H9 (cell line): ENCODE data around the gene RAB7B. TPM values are rescaled to one million over a fixed set of nuclear protein-coding genes. Genes with fewer than 3 reads are reported as not detected.

Experiments used
- DNase-seq: peaks from one replicate; pipeline ENCODE4 v3.0.0-alpha.2; 2017
- H2AFZ ChIP-seq: one replicate; pipeline ENCODE4 v1.6.1; 2013; ENCODE audit warnings: mild to moderate bottlenecking, low read length, control low read depth, moderate library complexity
- H2AK5ac ChIP-seq: 2 replicates; pipeline ENCODE4 v1.6.1; 2013; ENCODE audit warnings: low read length, control low read depth, mixed read lengths; ENCODE audit not compliant: insufficient read length
- H2BK120ac ChIP-seq: one replicate; pipeline ENCODE4 v1.6.1; 2013; ENCODE audit warnings: low read depth, mild to moderate bottlenecking, low read length, control low read depth, inconsistent platforms; ENCODE audit not compliant: poor library complexity, severe bottlenecking
- H2BK12ac ChIP-seq: 2 replicates; pipeline ENCODE4 v1.6.1; 2013; ENCODE audit warnings: low read length, control low read depth, mixed read lengths, low read depth; ENCODE audit not compliant: insufficient read length
- H2BK15ac ChIP-seq: 2 replicates; pipeline ENCODE4 v1.6.1; 2013; ENCODE audit warnings: low read depth, low read length, control low read depth
- H2BK20ac ChIP-seq: one replicate; pipeline ENCODE4 v1.6.1; 2013; ENCODE audit warnings: low read depth, mild to moderate bottlenecking, low read length, control low read depth, inconsistent platforms; ENCODE audit not compliant: poor library complexity, severe bottlenecking
- H2BK5ac ChIP-seq: 2 replicates; pipeline ENCODE4 v1.6.1; 2013; ENCODE audit warnings: low read length, control low read depth, mixed read lengths; ENCODE audit not compliant: insufficient read length
- H3K14ac ChIP-seq: 2 replicates; pipeline ENCODE4 v1.6.1; 2013; ENCODE audit warnings: low read length, control low read depth; ENCODE audit not compliant: insufficient read depth
- H3K18ac ChIP-seq: 2 replicates; pipeline ENCODE4 v1.6.1; 2013; ENCODE audit warnings: low read depth, mild to moderate bottlenecking, mixed read lengths, low read length, control low read depth; ENCODE audit not compliant: insufficient read length
- H3K23ac ChIP-seq: 2 replicates; pipeline ENCODE4 v1.6.1; 2013; ENCODE audit warnings: low read length, control low read depth, mixed read lengths, low read depth; ENCODE audit not compliant: insufficient read length
- H3K23me2 ChIP-seq: 2 replicates; pipeline ENCODE4 v1.6.1; 2013; ENCODE audit warnings: low read depth, mild to moderate bottlenecking, mixed read lengths, low read length, control low read depth; ENCODE audit not compliant: insufficient read length, poor library complexity, severe bottlenecking
- H3K27ac ChIP-seq: 2 replicates; pipeline ENCODE4 v1.5.1; 2013; ENCODE audit warnings: low read length, control low read depth, mixed read lengths, low read depth; ENCODE audit not compliant: insufficient read length
- H3K27me3 ChIP-seq: 2 replicates; pipeline ENCODE4 v1.6.1; 2013; ENCODE audit warnings: low read length, control low read depth, inconsistent platforms; ENCODE audit not compliant: insufficient read depth
- H3K4ac ChIP-seq: 2 replicates; pipeline ENCODE4 v1.6.1; 2013; ENCODE audit warnings: low read depth, mild to moderate bottlenecking, control low read depth, inconsistent platforms, low read length, moderate library complexity
- H3K4me1 ChIP-seq: 2 replicates; pipeline ENCODE4 v1.6.1; 2013; ENCODE audit warnings: low read length, control low read depth, inconsistent platforms; ENCODE audit not compliant: insufficient read depth
- H3K4me2 ChIP-seq: 2 replicates; pipeline ENCODE4 v1.6.1; 2013; ENCODE audit warnings: low read length, control low read depth, mixed read lengths; ENCODE audit not compliant: insufficient read length, insufficient read depth
- H3K56ac ChIP-seq: 2 replicates; pipeline ENCODE4 v1.6.1; 2013; ENCODE audit warnings: low read depth, mild to moderate bottlenecking, mixed read lengths, low read length, control low read depth; ENCODE audit not compliant: insufficient read length
- H3K79me1 ChIP-seq: 2 replicates; pipeline ENCODE4 v1.6.1; 2013; ENCODE audit warnings: low read depth, mild to moderate bottlenecking, moderate library complexity, low read length, control low read depth, inconsistent platforms; ENCODE audit not compliant: insufficient read depth, poor library complexity, severe bottlenecking
- H3K79me2 ChIP-seq: 2 replicates; pipeline ENCODE4 v1.6.1; 2013; ENCODE audit warnings: low read length, control low read depth, inconsistent platforms; ENCODE audit not compliant: insufficient read depth
- H3K9ac ChIP-seq: 2 replicates; pipeline ENCODE4 v1.6.1; 2013; ENCODE audit warnings: low read length, control low read depth, mixed read lengths; ENCODE audit not compliant: insufficient read length; ENCODE audit errors: extremely low read depth
- H3K9me3 ChIP-seq: one replicate; pipeline ENCODE4 v1.6.1; 2013; ENCODE audit warnings: low read depth, low read length, inconsistent platforms; ENCODE audit not compliant: control insufficient read depth
- H3T11ph ChIP-seq: one replicate; pipeline ENCODE4 v1.6.1; 2013; ENCODE audit warnings: mild to moderate bottlenecking, low read length, control low read depth, inconsistent platforms
- H4K20me1 ChIP-seq: one replicate; pipeline ENCODE4 v1.6.1; 2013; ENCODE audit not compliant: control insufficient read depth, insufficient read length, insufficient read depth
- H4K5ac ChIP-seq: 2 replicates; pipeline ENCODE4 v1.6.1; 2013; ENCODE audit warnings: low read depth, mild to moderate bottlenecking, mixed read lengths, low read length, control low read depth; ENCODE audit not compliant: insufficient read length
- H4K8ac ChIP-seq: replicated peaks from 2 replicates; pipeline ENCODE4 v1.6.1; 2013; ENCODE audit warnings: low read length, control low read depth, mixed read lengths, low read depth; ENCODE audit not compliant: insufficient read length
- H4K91ac ChIP-seq: 2 replicates; pipeline ENCODE4 v1.6.1; 2013; ENCODE audit warnings: low read depth, mild to moderate bottlenecking, moderate library complexity, mixed read lengths, low read length, control low read depth; ENCODE audit not compliant: insufficient read length
- H3K27ac Mint-ChIP-seq, 3 experiments: 2 replicates in 2 of 3; 3 replicates in 1 of 3; pipeline ENCODE4 v1.8.0; 2020 to 2021; ENCODE audit warnings: mixed read lengths in 3 of 3, mild to moderate bottlenecking in 1 of 3, moderate library complexity in 1 of 3
- H3K27me3 Mint-ChIP-seq: 2 replicates; pipeline ENCODE4 v1.8.0; 2021; ENCODE audit warnings: low read depth, mild to moderate bottlenecking, moderate library complexity, mixed read lengths
- H3K36me3 Mint-ChIP-seq, 3 experiments: 2 replicates in 2 of 3; 3 replicates in 1 of 3; pipeline ENCODE4 v1.8.0; 2020 to 2021; ENCODE audit warnings: low read depth in 3 of 3, mixed read lengths in 3 of 3; ENCODE audit not compliant: insufficient read depth in 1 of 3
- H3K4me1 Mint-ChIP-seq, 2 experiments: 2 replicates each; pipeline ENCODE4 v1.8.0; 2020; ENCODE audit warnings: mixed read lengths in 2 of 2
- H3K4me3 Mint-ChIP-seq, 2 experiments: 2 replicates in 1 of 2; 3 replicates in 1 of 2; pipeline ENCODE4 v1.8.0; 2020 to 2021; ENCODE audit warnings: mild to moderate bottlenecking in 2 of 2, mixed read lengths in 2 of 2, moderate library complexity in 1 of 2
- H3K9me3 Mint-ChIP-seq, 2 experiments: 2 replicates in 1 of 2; 3 replicates in 1 of 2; pipeline ENCODE4 v1.8.0; 2020; ENCODE audit warnings: mild to moderate bottlenecking in 2 of 2, mixed read lengths in 2 of 2, moderate library complexity in 1 of 2
- WGBS: extraction: QIAGEN DNeasy Blood & Tissue Kit; methylation state at CpG from one replicate; pipeline ENCODE4 v1.1.7; 2013; ENCODE audit warnings: missing lambda C conversion rate, low lambda C conversion rate, mixed read lengths; ENCODE audit not compliant: insufficient read length; ENCODE audit errors: extremely low coverage; 5-methylcytosine and 5-hydroxymethylcytosine counted together
- total RNA-seq: library from RNA; stranded (reverse); gene quantifications from 2 replicates; pipeline ENCODE4 v1.2.1, GENCODE V29; 2021
- TF ChIP-seq, protein P1 (sequence below): fragments of 200-600 bp; sonication (generic); conservative IDR thresholded peaks from 3 replicates; pipeline ENCODE4 v1.8.0; 2021; ENCODE audit warnings: antibody characterized with exemption, mild to moderate bottlenecking

The RAB7B gene
- total RNA-seq, 1 experiment from 2014 or later: 0.68 TPM

DNA sequence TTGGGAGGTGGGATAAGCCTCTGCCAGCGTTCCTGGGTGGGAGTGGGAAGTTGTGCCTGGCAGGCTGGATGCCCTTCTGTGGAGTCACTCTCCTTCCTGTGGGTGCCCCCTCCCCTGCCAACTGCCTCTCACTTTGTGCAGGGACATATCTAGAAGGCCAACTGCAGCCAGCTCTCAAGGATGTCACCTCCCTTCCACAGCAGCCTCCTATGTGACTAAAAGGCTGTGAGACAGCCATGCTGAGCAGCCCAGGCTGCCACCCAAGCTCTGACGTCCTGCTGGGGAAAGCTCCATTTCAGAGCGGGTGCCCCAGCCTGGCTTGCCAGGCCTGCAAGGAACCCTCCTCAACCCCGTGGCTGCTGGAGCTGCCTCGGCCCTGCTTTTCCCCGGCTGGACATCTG, 40.4 kb downstream of the RAB7B start:
- Histone ChIP-seq H3K27ac (no peak overlapping the region), H3T11ph (no peak overlapping the region), H2BK15ac (no peak overlapping the region), H4K5ac (no peak overlapping the region), H3K9me3 (no peaks in the 10 kb centered on the region), H2AFZ (no peak overlapping the region), H3K4ac (no peak overlapping the region), H4K91ac (no peak overlapping the region), H2BK12ac (no peak overlapping the region), H2BK5ac (no peak overlapping the region), H3K9ac (no peak overlapping the region), H3K4me1 (no peaks in the 10 kb centered on the region), H4K20me1 (no peaks in the 10 kb centered on the region), H3K14ac (no peak overlapping the region; the same call in 1 of the 2 replicates), H3K56ac (no peak overlapping the region), H2AK5ac (no peak overlapping the region), H4K8ac (no peak overlapping the region), H2BK120ac (no peak overlapping the region), H3K4me2 (no peak overlapping the region), H3K23me2 (no peaks in the 10 kb centered on the region), H3K79me1 (no peaks in the 10 kb centered on the region), H3K79me2 (no peaks in the 10 kb centered on the region), H3K18ac (no peak overlapping the region), H3K27me3 (no peaks in the 10 kb centered on the region), H2BK20ac (no peak overlapping the region), H3K23ac (no peak overlapping the region)
- no peaks in the 10 kb centered on the region; a peak in 1 of 5 replicates for H3K9me3 Mint-ChIP-seq
- H3K27ac Mint-ChIP-seq: no peak overlapping the region
- peaks cover 23 to 30% of the 10 kb centered on the region in 2 experiments for H3K4me1 Mint-ChIP-seq
- H3K27me3 Mint-ChIP-seq: peaks cover 12% of the 10 kb centered on the region
- H3K4me3 Mint-ChIP-seq: no peak overlapping the region
- DNase-seq: no peak
- no peaks in the 10 kb centered on the region for H3K36me3 Mint-ChIP-seq
- TF ChIP-seq, protein P1, sequence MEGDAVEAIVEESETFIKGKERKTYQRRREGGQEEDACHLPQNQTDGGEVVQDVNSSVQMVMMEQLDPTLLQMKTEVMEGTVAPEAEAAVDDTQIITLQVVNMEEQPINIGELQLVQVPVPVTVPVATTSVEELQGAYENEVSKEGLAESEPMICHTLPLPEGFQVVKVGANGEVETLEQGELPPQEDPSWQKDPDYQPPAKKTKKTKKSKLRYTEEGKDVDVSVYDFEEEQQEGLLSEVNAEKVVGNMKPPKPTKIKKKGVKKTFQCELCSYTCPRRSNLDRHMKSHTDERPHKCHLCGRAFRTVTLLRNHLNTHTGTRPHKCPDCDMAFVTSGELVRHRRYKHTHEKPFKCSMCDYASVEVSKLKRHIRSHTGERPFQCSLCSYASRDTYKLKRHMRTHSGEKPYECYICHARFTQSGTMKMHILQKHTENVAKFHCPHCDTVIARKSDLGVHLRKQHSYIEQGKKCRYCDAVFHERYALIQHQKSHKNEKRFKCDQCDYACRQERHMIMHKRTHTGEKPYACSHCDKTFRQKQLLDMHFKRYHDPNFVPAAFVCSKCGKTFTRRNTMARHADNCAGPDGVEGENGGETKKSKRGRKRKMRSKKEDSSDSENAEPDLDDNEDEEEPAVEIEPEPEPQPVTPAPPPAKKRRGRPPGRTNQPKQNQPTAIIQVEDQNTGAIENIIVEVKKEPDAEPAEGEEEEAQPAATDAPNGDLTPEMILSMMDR: no peak
- no CpG with 5 or more reads among the region's 6 CpGs for WGBS
